A673 (cell line): Measurements from ENCODE around the gene DMXL2.

Experiments used
- CTCF ChIP-seq: fragments of 300-800, 200-600 bp; sonication (generic); conservative IDR thresholded peaks from 2 replicates; pipeline ENCODE4 v1.5.1; 2017; ENCODE audit warnings: low read depth, mild to moderate bottlenecking, antibody characterized with exemption, low read length, moderate library complexity, mixed read lengths
- EZH2 ChIP-seq: fragments of 200-600 bp; sonication (generic); IDR thresholded peaks from 2 replicates; pipeline ENCODE4 v1.6.1; 2017; ENCODE audit warnings: borderline replicate concordance, low read depth, mild to moderate bottlenecking, mixed read lengths, antibody characterized with exemption, low read length; ENCODE audit not compliant: poor library complexity, severe bottlenecking

GRCh38 chr15:51617886-51618285 is 4.7 kb downstream of the DMXL2 start:
- TF ChIP-seq CTCF, result no peak
- no peak for TF ChIP-seq EZH2
